Measurements from ENCODE around the gene ABHD6.
"Not testable (repeated sequence)": the region's sequence is repeated elsewhere in the genome, so short reads cannot be mapped to it uniquely, and the experiment has no call there.

The ABHD6 gene

GRCh38 chr3:58322793-58323192 is 85.2 kb downstream of the ABHD6 start:
- no peak for DNase-seq (ENCODE audit: low read depth in 2 of 2)

- no peak for DNase-seq (ENCODE audit: low read depth in 2 of 2)
Observed at GRCh38 chr3:58323529-58324390, 86.2 kb downstream of the ABHD6 start.

GRCh38 chr3:58324391-58325390 is 87.1 kb downstream of the ABHD6 start:
- DNase-seq (ENCODE audit: low read depth in 2 of 2): no peak

GRCh38 chr3:58325525-58325992 is 88.0 kb downstream of the ABHD6 start:
- DNase-seq (ENCODE audit: low read depth in 2 of 2): no peak

GRCh38 chr3:58326267-58326900 is 88.8 kb downstream of the ABHD6 start:
- DNase-seq (ENCODE audit: low read depth in 2 of 2): no peak

GRCh38 chr3:58329150-58329921 is 91.7 kb downstream of the ABHD6 start:
- DNase-seq (ENCODE audit: low read depth in 2 of 2): no peak

GRCh38 chr3:58329922-58330413 is 92.4 kb downstream of the ABHD6 start:
- DNase-seq (ENCODE audit: low read depth in 2 of 2): no peak

- no peak for DNase-seq (ENCODE audit: low read depth in 2 of 2)
Observed at GRCh38 chr3:58331593-58332152, 94.1 kb downstream of the ABHD6 start.

- peak; percentile 50 to 64 for DNase-seq (ENCODE audit: low read depth in 2 of 2)
Observed at GRCh38 chr3:58332575-58333188, 95.1 kb downstream of the ABHD6 start, which contains the start of gene PXK. PXK (plus strand) TSS chr3:58332892; CDS start chr3:58332989, 97 bp downstream.

- DNase-seq (ENCODE audit: low read depth in 2 of 2): no peak
Observed at GRCh38 chr3:58333206-58334012, 95.8 kb downstream of the ABHD6 start.

GRCh38 chr3:58334013-58334321 is 96.4 kb downstream of the ABHD6 start:
- no peak for DNase-seq (ENCODE audit: low read depth in 2 of 2)

- no peak for DNase-seq (ENCODE audit: low read depth in 2 of 2)
Observed at GRCh38 chr3:58334506-58334884, 96.9 kb downstream of the ABHD6 start.

- no peak for DNase-seq (ENCODE audit: low read depth in 2 of 2)
Observed at GRCh38 chr3:58335652-58335947, 98.0 kb downstream of the ABHD6 start.

GRCh38 chr3:58336135-58336882 is 98.7 kb downstream of the ABHD6 start:
- DNase-seq (ENCODE audit: low read depth in 2 of 2): no peak

- DNase-seq (ENCODE audit: low read depth in 2 of 2): no peak
Observed at GRCh38 chr3:58337190-58337589, 99.6 kb downstream of the ABHD6 start.

GRCh38 chr3:58339146-58339545 is 101.6 kb downstream of the ABHD6 start:
- DNase-seq (ENCODE audit: low read depth in 2 of 2): not testable (repeated sequence)

- DNase-seq (ENCODE audit: low read depth in 2 of 2): no peak
Observed at GRCh38 chr3:58340594-58341244, 103.1 kb downstream of the ABHD6 start.

GRCh38 chr3:58341376-58341775 is 103.8 kb downstream of the ABHD6 start:
- no peak for DNase-seq (ENCODE audit: low read depth in 2 of 2)
